SK-N-SH treated with all-trans-retinoic acid at 6 μM for 48 hours (cell line): ENCODE results near the gene U2AF2.
A peak's percentile ranks its signal among the peaks of the same experiment; 100 is the strongest.

Experiments
- BACH2 ChIP-seq: fragments of 250-450 bp; sonication (Bioruptor Pico); IDR thresholded peaks from 2 replicates; pipeline ENCODE4 v1.9.0; 2021; ENCODE audit warnings: mild to moderate bottlenecking, borderline replicate concordance
- PATZ1 ChIP-seq: fragments of 250-450 bp; sonication (Bioruptor Pico); IDR thresholded peaks from 2 replicates; pipeline ENCODE4 v1.8.0; 2020; ENCODE audit warnings: mild to moderate bottlenecking, moderate library complexity, borderline replicate concordance
- RARB ChIP-seq: fragments of 250-450 bp; sonication (Bioruptor Pico); IDR thresholded peaks from 2 replicates; pipeline ENCODE4 v1.8.0; 2021; ENCODE audit warnings: mild to moderate bottlenecking, moderate library complexity
- TSHZ2 ChIP-seq: fragments of 250-450 bp; sonication (Bioruptor Pico); IDR thresholded peaks from 2 replicates; pipeline ENCODE4 v1.5.0; 2020; ENCODE audit warnings: mild to moderate bottlenecking, moderate library complexity
- ZFP30 ChIP-seq: fragments of 450-650 bp; formaldehyde crosslinking; IDR thresholded peaks from 2 replicates; pipeline ENCODE4 v1.5.0; 2022; ENCODE audit warnings: mild to moderate bottlenecking, moderate library complexity

GRCh38 chr19:55674841-55675660 is 20.2 kb downstream of the U2AF2 start, which contains the start of gene EPN1:
- TF ChIP-seq TSHZ2 (0 out of 2 replicates have a peak, but pooled peaks have one; percentile 33), ZFP30 (CRISPR knock-in tag) (no peak), PATZ1 (CRISPR knock-in tag) (no peak), RARB (no peak), BACH2 (CRISPR knock-in tag) (no peak)
